Ecto neural progenitor cell (in vitro differentiated cells): ENCODE data around the gene BFSP1.

Experiments used
- DNase-seq: peaks from one replicate; pipeline ENCODE4 v3.0.0-alpha.2; 2018; ENCODE audit warnings: low spot score

BFSP1 gene

DNA sequence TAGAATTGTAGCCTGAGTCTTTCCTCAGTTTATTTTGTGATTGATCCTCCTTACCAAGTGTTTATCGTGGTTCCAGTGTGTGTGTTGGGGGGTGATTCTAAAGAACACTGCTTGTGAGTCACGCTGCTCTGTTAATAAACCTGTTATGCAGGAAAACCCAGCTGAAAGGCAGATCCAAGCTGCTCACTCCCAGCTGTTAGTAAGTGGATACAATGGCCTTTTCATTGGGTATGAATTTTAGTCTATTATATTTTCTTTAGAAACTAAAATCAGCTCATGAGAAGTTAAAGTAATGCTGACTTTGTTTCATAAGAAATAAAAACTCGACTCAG, 26.5 kb upstream of the BFSP1 start:
- no peak for DNase-seq

DNA sequence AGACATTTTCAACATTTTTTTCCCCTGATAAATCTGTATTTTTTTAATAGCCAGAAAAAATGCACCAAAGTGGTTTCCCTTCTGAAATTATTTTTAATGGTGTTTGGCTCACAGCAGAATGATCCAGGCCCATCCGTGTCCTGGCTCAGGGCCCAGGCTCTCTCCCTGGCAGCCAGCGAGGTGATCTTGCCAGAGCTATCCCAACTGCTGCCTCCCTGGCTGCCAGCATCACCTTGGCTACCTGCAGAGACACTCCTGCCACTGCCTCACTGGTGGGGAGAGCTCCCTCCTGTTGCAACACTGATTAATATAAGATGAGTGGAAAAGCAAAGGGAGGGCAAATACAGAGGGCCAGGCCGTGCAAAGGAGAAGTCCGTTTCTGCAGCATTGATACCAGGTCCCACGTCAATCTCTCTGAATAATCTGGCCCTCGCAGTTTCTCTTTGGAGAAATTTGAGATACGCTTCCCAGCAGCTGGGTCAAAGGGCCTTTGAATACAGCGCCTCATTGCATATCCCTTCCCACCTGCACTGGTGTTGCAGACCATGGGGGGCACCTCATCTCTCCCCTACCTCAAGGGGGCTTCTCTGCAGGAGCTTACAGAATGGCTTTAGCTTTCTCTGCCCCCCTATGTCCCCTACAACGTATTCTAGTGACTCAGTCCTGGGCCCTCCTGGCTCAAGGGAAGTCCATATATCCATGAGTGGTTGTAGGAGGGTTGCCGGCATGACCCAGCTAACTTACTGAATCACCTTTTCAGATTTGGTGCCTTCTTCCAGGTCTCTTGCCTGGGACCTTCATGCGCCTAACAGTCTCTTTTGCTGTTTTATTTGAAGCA, 25.9 kb upstream of the BFSP1 start:
- DNase-seq: no peak

DNA sequence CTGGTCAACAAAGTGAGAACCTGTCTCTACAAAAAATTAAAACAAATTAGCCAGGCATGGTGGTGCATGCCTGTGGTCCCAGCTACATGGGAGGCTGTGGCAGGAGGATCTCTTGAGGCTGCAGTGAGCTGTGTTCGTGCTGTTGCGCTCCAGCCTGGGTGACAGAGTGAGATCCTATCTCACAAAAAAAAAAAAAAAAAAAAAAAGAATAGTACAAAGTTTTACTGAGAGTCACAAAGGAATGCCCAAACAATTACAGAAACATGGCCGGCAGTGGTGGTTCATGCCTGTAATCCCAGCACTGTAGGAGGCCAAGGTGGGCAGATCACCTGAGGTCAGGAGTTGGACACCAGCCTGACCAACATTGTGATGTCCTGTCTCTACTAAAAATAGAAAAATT, 23.9 kb upstream of the BFSP1 start:
- DNase-seq: no peak

DNA sequence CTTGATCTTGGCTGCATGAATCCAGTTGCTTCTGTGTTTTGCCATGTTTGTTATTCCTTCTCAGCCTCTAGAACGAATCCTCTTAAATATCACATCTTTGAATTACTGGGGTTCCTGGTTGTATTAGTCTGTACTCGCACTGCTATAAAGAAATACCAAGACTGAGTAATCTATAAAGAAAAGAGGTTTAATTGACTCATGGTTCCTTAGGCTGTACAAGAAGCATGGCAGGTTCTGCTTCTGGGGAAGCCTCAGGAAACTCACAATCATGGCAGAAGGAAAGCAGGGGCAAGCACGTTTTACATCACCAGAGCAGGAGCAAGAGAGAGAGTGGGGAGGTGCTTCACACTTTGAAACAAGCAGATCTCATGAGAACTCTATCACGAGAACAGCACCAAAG, 18.0 kb upstream of the BFSP1 start:
- no peak for DNase-seq

DNA sequence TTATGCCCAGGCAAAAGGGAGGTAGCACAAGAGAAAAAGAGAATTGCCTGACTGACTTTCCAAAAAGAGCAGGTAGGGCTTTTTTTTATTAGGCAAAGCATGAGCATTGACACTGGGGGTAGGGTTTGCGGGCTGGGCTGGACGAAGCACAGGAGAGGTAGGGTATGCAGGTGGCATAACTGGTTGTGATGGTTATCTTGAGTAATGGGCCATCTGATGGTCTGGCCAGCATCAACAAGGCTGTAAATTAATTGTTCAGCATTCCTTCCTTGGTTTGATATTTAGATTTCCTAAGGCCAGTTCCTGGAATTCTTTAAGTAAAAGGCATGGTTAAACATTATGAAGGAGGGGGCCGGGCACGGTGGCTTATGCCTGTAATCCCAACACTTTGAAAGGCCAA, 13.9 kb upstream of the BFSP1 start:
- DNase-seq: no peak

DNA sequence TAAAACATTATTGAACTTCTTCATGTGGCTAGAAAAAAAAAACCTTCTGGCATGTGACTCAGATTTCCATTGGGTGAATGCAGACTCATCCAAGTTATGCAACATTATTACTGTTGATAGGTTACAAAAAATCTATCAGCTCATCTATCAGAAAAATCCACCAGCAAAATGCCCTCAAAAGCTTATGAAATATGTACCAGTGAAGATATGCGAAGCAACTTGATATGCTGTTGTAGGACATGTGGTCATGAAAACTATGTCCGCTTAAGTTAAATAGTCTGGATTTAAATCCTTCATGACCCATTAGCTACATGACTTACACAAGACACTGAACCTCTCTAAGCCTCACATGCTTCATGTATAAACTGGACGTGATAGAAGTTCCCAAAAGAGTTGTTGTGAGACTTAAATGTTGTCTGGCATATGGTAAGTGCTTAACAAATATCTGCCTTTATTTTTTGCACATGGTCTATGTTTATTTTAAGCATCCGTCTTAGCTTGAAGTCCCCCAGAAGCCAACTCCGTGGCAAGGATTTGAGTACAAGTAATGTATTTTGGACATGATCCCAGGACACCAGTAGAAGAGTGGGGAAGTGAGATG, 12.5 kb upstream of the BFSP1 start:
- no peak for DNase-seq

DNA sequence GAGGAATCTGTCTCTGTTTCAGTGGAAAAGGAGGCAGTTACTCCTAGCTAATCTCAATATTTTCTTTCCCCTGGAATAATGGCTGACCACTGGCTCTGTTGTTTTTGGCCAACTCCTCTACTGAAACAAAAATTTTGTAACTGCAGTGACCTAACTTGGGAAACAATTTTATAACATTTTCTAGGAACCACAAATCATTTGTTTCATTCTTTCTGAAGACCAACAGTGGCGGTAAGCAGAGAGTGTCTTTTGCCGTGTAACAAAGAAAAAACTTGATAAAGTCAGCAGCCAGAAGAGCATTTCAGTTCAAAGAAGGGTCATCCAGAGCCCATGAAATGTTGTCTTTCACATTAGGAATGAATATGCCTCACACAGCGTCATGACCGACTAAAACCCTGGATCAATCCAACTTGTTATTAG, 11.8 kb upstream of the BFSP1 start:
- DNase-seq: no peak

DNA sequence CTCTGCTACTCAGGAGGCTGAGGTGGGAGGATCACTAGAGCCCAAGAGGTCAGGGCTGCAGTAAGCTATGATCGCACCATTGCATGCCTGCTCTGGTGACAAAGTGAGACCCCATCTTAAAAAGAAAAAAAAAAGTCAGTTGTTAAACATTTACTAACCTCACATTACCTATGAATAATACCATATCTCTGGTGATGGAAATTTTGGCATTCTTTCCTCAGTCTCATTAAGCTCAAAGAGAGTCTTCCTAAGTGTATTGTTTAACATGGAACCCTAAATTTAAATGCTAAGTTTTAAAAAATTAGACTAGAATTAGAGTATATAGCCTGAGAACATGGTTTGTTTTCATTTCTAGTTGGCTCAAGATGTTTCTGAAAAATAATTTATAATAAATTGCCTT, 11.3 kb upstream of the BFSP1 start:
- no peak for DNase-seq

DNA sequence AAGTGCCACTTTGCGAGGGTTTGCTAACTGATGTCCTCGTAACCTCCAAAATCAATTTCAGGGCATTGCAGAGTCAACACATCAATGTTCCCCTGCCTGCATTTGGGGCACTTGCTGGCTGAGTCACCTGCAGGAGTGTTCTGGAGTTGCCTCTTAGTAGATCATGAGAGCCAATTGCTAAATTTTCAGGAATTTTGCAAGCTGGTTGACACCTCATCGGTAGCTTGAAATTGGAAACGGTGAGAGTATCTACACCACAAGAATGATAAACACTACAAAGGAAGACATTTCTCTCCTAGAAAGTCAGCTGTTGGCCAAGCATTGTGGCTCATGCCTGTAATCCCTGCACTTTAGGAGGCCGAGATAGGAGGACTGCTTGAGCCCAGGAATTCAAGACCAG, 10.8 kb upstream of the BFSP1 start:
- no peak for DNase-seq

DNA sequence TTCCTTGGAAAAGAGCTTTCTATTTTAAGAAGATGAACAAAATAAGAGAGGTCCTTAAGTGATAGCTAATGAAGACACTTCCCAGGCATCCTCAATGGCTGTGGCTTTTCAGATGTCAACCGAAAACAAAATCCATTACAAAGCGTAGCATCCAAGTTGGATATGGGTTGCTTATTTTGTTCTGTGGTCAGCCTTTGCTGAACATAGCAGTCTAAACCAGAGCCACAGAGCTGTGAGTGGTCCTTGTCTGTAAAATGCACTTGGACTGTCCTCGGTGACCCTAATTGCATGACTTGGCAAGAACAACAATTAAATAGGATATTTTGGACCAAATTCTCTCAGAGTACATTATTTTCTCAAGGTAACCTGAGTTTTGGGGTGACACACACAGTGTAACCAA, 10.4 kb upstream of the BFSP1 start:
- no peak for DNase-seq

DNA sequence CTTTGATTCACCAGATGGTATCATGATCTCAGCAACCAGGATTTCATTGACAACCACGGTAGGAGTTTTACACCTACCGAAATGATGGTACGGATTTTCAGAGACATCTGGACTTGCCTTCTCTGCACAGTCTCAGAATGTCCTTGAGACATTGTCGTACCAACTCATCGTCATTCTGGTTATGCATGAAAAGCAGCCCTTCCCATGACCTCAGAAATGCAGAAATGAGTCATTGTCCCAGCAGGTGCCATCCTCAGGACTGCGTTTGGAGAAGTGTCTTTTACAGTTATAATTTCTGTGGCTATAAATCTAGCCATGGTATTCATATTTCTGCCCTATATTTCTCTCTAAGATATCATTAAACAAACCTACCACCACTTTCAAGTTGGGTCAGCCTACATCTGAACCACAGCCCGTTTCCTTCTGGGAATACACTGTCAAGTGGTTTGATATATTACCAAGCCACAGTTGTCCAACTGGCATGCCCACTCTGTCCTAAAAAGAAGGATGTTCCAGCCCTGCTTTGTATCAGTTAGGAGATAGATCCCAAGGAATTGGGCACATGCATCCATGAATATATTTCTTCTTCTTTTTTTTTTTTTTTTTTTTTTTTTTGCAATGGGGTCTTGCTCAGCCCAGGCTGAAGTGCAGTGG, 7.5 kb upstream of the BFSP1 start:
- no peak for DNase-seq

DNA sequence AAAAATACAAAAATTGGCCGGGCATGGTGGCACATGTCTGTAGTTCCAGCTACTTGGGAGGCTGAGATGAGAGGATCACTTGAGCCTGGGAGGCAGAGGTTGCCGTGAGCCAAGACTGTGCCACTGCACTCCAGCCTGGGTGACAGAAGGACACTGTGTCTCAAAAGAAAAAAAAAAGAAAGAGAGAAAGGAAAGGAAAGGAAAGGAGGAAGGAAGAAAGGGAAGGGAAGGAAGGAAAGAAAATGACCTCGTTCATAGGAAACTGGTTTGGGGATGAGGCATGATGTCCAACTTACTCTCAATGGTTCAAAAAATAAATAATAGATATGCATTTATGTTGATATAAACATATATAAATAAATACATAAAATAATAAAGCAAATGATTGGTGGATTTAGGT, 6.8 kb upstream of the BFSP1 start:
- DNase-seq: no peak

DNA sequence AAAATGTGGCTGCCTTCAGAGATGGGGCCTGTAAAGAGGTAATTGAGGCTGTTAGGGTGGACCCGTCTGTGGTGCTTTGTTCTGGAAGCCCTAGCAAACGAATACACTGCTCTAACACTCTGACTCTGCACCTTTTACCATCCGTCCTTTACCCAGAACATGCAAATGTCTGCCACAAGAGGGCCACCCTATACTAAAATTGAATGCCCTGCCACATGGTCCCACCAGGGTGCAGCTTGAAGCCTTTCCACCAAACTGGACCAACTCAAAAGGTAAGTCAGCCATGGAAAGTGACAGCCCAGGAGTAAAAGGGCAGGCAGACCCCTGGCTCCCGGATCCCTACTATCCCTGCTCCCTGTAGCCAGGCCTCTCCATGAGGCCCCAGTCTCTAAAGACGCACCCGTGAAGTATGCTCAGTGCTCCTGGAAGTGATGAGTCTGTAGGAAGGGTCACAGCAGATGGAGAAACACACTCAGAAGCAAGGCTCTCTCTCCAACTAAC, 5.8 kb upstream of the BFSP1 start:
- DNase-seq: peak; percentile 80

DNA sequence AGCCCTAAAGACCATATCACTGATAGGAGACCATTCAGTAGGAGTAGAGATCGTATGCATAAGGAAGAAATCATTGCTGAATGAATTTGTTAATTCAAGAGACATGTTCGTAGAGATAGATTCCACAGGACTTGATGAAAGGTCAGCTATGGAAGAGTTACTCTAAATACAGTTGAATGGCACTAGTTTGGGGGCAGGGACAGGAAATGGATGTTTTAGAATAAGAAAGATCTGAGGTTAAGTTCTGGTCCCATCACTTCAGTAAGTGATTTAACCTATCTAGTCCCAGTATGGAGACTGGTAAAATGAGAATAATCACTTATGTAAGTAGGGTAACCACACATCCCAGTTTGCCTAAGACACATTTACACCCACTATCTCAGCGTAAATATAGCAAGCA, 2.9 kb upstream of the BFSP1 start:
- no peak for DNase-seq

DNA sequence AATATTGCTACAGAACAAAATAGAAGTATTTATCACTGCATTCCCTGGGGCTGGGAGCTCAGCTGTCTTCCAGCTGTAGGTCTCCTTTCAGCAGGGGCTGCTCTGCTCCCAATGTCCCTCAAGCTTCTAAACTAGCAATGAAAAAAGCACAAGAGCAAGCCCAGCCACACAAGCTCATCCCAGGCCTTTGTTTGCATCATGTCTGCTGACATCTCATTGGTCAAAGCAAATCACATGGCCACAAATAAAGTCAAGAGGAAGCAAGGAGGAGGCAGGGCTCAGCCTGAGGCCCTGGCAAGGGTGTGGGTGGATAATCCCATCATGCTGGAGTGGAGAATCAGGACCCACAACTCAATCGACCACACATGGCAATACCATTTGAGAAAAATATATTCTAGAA, 2.2 kb upstream of the BFSP1 start:
- peak; percentile 65 for DNase-seq

DNA sequence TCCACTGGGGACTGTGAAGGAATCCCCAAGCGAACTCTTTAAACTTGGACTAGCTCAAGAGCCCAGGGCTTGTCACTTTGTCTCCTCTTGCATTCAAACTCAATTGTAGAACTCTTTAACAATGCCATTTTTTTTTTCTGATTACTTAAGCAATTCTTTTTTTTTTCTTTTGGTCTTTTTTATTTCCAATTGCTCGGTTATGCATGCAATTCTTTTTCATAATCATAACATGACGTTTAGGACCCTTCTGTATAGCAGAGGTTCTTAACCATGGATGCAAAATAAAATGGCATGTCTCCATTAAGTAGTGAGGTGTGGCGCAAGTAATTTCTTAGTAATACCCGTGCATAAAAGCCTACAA, 466 bp upstream of the BFSP1 start:
- DNase-seq: no peak

DNA sequence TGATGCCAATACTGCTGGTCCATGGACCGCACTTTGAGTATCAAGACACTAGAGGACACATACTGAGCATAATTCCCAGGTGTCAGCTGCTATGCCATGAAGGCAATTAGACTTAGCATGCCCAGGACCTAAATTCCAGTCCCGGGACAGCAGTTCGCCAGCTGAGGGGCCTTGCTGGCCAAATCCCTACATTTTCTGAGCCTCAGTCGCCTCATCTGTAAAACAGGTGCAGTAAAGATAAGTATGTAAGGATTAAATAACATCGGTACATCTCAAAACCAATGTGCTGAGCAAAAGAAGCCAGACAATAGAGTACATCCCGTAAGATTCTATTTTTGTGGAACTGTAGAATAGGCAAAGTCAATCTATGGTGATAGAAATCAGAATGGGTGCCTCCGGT, 1.0 kb downstream of the BFSP1 start:
- DNase-seq: no peak

DNA sequence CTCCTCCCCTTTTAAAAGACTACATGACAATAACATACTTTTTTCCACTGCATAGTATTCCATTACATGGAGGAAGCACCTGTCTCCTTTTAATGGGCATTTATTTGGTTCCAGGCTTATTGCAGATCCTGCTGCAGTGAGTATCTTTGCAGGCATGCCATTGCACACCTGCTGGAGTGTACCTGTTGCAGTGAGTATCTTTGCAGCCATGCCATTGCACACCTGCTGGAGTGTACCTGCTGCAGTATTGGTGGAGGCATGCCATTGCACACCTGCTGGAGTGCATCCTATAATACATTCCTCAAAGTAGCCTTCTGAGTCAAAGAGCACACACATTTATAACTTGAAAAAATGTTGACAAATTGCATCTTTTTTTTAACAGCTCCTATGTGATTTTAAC, 1.6 kb downstream of the BFSP1 start:
- no peak for DNase-seq

DNA sequence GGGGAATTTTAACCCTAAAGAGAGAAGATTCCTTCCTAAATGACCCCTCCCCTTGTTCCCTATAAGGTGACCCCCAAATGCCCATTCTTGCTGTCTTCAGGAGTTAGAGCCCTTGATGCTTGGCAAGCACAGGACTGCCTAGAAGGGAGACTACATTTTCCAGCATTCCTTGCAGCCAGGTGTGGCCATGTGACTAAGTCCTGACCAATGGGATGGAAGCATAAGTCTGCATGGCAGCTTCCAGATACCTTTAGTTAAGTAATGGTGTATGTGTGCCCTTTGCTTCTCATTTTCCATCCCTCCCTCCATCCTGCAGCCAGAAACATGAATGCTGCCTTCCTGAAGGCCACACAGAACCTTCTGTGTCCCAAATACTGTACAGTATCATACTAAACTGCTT, 5.5 kb downstream of the BFSP1 start:
- DNase-seq: peak; percentile 59

DNA sequence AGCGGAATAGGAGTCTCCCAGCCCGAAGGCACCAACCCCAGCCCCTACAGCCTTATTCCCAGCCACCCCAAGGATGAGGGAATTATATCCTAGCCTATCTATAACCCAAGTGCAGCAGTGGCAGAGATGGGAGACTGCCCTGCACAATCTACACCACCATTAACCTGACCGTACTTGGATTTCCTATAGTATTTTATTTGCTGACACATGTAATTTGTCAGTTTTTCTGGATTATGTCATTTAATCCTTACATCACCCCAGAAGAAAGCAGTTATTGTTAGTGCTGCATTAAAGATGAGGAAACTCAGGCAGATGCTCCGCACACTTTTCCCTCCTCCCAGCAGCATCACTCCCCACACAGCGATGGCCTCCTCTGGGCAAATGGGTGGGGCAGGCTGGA, 6.0 kb downstream of the BFSP1 start:
- DNase-seq: no peak

DNA sequence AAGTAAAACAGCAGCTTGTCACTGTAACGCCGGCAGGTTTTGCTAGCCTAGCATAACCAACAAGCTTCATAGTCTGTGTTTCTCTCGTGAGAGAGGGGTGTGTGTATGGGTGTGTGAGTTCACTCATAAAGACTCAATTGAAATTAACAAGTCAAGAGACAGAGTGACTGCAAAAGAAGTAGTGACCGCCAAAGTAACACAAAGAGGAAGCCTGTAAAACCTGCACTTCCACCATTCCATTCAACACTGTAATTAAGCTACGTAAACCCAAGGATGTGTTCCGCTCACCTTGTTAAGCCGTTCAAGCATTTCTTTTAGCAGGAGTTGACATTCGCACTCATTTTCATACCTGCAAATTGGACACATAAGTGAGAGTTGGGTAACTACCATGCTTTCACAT, 6.6 kb downstream of the BFSP1 start:
- no peak for DNase-seq

DNA sequence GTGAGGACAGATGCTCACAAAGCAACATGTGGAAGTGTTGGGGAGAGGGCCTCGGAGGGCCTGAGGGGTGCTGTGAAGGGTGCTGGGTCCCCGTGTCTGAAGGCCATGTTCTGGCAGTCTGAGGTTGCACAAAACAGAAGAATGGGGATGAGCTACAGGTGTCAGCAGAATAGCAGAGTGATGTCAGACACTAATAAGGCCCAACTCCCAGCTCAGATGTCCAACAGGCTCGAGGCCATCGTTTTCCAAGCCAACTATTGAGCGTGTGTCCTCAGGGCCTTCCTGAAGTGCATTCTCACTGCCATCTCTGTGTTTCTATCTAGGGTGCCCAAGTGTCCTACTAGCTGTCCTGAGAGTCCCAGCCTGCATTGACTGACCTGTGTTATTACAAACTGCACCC, 7.9 kb downstream of the BFSP1 start:
- DNase-seq: no peak

DNA sequence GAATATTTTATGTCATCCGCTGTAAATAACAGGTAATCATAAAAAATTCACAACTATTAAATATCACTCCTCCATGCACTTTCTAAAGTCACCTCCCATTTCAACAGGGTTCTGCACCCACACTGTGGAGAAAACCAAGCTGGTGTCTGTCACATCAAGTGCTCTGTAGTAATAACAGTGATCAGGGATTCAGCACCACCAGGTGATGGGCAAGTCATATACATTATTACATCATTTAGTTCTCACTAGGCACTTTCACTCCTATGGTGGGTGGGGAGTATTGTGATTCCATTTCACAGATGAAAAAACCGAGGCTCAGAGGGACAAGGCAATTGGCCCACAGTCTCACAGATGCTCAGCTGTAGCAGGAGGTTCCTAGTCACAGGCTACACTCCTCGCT, 8.7 kb downstream of the BFSP1 start:
- no peak for DNase-seq

DNA sequence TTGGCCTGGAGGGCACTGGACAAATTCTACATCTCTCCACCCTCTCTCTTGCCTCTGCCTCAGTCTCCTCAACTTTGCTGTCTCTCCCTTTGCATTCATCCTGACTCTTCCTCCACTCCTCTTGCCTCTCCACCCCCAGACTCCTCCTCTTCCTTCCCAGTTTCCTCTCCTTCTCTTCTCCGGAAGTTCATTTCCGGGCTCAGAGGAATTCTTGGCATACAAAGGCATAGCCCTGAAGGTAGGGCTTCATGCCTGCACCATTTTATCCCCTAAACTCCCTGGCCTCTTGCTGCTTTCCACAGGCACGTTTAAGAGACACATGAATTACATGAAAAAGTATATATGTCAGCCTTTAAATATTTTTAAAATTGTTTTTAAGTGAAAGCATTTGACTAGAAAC, 10.6 kb downstream of the BFSP1 start:
- DNase-seq: no peak
